T-helper 9 cell (primary cell): ENCODE measurements around the gene SETD9.

ENCODE experiments used
- DNase-seq: peaks from one replicate; pipeline ENCODE4 v3.0.0-alpha.2; 2020

Gene SETD9

GRCh38 chr5:56938858-56939257 lies 29.5 kb downstream of the SETD9 start:
- DNase-seq, result no peak

GRCh38 chr5:56941981-56942380 lies 32.6 kb downstream of the SETD9 start:
- no peak for DNase-seq

GRCh38 chr5:56947052-56947451 lies 37.7 kb downstream of the SETD9 start:
- no peak for DNase-seq

- DNase-seq, result peak; percentile 20
Measured at GRCh38 chr5:56950626-56951125, 41.3 kb downstream of the SETD9 start.

- peak; percentile 14 for DNase-seq
Measured at GRCh38 chr5:56951126-56951945, 41.9 kb downstream of the SETD9 start.

GRCh38 chr5:56951946-56952691 lies 42.7 kb downstream of the SETD9 start, which contains the start of gene MIER3:
Gene MIER3, minus strand, starts transcription at chr5:56952123. Its CDS starts 21 bp downstream, at chr5:56952102.
- peak; percentile 71 for DNase-seq

- DNase-seq, result no peak
Measured at GRCh38 chr5:56954262-56954661, 44.9 kb downstream of the SETD9 start.

GRCh38 chr5:56958595-56958994 lies 49.2 kb downstream of the SETD9 start:
- no peak for DNase-seq

GRCh38 chr5:56959326-56959725 lies 49.9 kb downstream of the SETD9 start:
- DNase-seq, result no peak

- DNase-seq, result no peak
Measured at GRCh38 chr5:56961746-56962145, 52.4 kb downstream of the SETD9 start.

GRCh38 chr5:56962286-56962685 lies 52.9 kb downstream of the SETD9 start:
- no peak for DNase-seq

GRCh38 chr5:56963246-56963645 lies 53.9 kb downstream of the SETD9 start:
- no peak for DNase-seq

GRCh38 chr5:56964173-56964572 lies 54.8 kb downstream of the SETD9 start:
- no peak for DNase-seq
